Stomach (tissue), 4 donors: ENCODE results near the gene PGBD5.

Source experiments
- CTCF ChIP-seq, 7 experiments: fragments of 450-650 bp in 4 of 7; fragments of 200-600 bp in 3 of 7; sonication (generic) in 3 of 7; IDR thresholded peaks; one replicate each; pipeline ENCODE4 v1.5.1; 2016 to 2019; ENCODE audit warnings: antibody characterized with exemption in 7 of 7, control low read depth in 2 of 7, mild to moderate bottlenecking in 1 of 7
- EP300 ChIP-seq: sonication (generic); formaldehyde crosslinking; IDR thresholded peaks from one replicate; pipeline ENCODE4 v1.6.1; 2017; ENCODE audit warnings: antibody characterized with exemption

GRCh38 chr1:230308039-230308438, 118.1 kb downstream of the PGBD5 start:
- no peak for TF ChIP-seq EP300
- no peak for TF ChIP-seq CTCF (IDR thresholded peaks at IDR 0.05)
